IMR-90 (cell line): ENCODE results near the gene TMEM235. TPM values are rescaled to one million over a fixed set of nuclear protein-coding genes. Genes with fewer than 3 reads are reported as not detected.

Experiments used
- ATAC-seq: fragments of 200-7000 bp; cut with Tn5 transposase; 2 replicates; pipeline ENCODE4 v1.9.1; 2020; ENCODE audit warnings: low read depth, mild to moderate bottlenecking, moderate library complexity
- BruUV-seq: library from RNA; stranded (reverse); fragments of 400-500 nt; replicated peaks from 2 replicates; lab custom pipeline; 2021; lab: Mats Ljungman, UMichigan
- CTCF ChIA-PET: fragments of 300-600 bp; formaldehyde crosslinking; extraction: SDS; loops from one replicate; lab custom pipeline; 2021; ENCODE audit warnings: antibody characterized with exemption; lab: Yijun Ruan, JAX
- POLR2A ChIA-PET: fragments of 300-600 bp; sonication (Branson Sonifier 250); formaldehyde crosslinking; loops from one replicate; lab custom pipeline; 2022; ENCODE audit warnings: antibody characterized with exemption; ENCODE audit not compliant: unreplicated experiment; lab: Charles Lee
- DNase-seq: peaks from one replicate; pipeline ENCODE4 v3.0.0; 2013
- H2AFZ ChIP-seq: replicated peaks from 2 replicates; pipeline ENCODE3; 2013; ENCODE audit warnings: low read length, mild to moderate bottlenecking; ENCODE audit not compliant: poor library complexity
- H2AK5ac ChIP-seq: 2 replicates; pipeline ENCODE4 v1.6.1; 2013; ENCODE audit warnings: low read depth, low read length, inconsistent platforms
- H2AK9ac ChIP-seq: replicated peaks from 2 replicates; pipeline ENCODE3; 2013; ENCODE audit warnings: mild to moderate bottlenecking, low read depth, low read length, moderate library complexity; ENCODE audit not compliant: poor library complexity
- H2BK120ac ChIP-seq: 2 replicates; pipeline ENCODE4 v1.6.1; 2013; ENCODE audit warnings: low read depth, low read length, inconsistent platforms
- H2BK15ac ChIP-seq: 3 replicates; pipeline ENCODE4 v1.6.1; 2013; ENCODE audit warnings: low read depth, low read length, inconsistent platforms
- H2BK20ac ChIP-seq: 2 replicates; pipeline ENCODE4 v1.6.1; 2013; ENCODE audit warnings: low read depth, mild to moderate bottlenecking, inconsistent platforms, low read length, moderate library complexity
- H2BK5ac ChIP-seq: 2 replicates; pipeline ENCODE4 v1.6.1; 2013; ENCODE audit warnings: mild to moderate bottlenecking, low read depth, low read length, inconsistent platforms; ENCODE audit not compliant: poor library complexity, severe bottlenecking
- H3K14ac ChIP-seq: replicated peaks from 2 replicates; pipeline ENCODE4 v1.6.1; 2013; ENCODE audit warnings: low read depth, low read length, inconsistent platforms
- H3K18ac ChIP-seq: 2 replicates; pipeline ENCODE4 v1.6.1; 2013; ENCODE audit warnings: low read depth, low read length, control low read depth
- H3K23ac ChIP-seq: 2 replicates; pipeline ENCODE4 v1.6.1; 2013; ENCODE audit warnings: low read depth, low read length, inconsistent platforms
- H3K27ac ChIP-seq: 2 replicates; pipeline ENCODE4 v1.5.1; 2013; ENCODE audit warnings: mild to moderate bottlenecking, control low read depth, low read length; ENCODE audit not compliant: insufficient read depth
- H3K27me3 ChIP-seq: 2 replicates; pipeline ENCODE4 v1.6.1; 2013; ENCODE audit warnings: low read length; ENCODE audit not compliant: control insufficient read depth, insufficient read depth
- H3K36me3 ChIP-seq: 2 replicates; pipeline ENCODE4 v1.6.1; 2013; ENCODE audit warnings: low read length, mixed read lengths; ENCODE audit not compliant: control insufficient read depth, insufficient read depth
- H3K4ac ChIP-seq: 2 replicates; pipeline ENCODE4 v1.6.1; 2013; ENCODE audit warnings: low read depth, low read length, inconsistent platforms
- H3K4me1 ChIP-seq: 2 replicates; pipeline ENCODE4 v1.6.1; 2013; ENCODE audit warnings: low read length, mixed read lengths; ENCODE audit not compliant: control insufficient read depth, insufficient read depth
- H3K4me2 ChIP-seq: 2 replicates; pipeline ENCODE4 v1.6.1; 2013; ENCODE audit warnings: low read depth, mild to moderate bottlenecking, control low read depth, low read length, moderate library complexity
- H3K4me3 ChIP-seq: 2 replicates; pipeline ENCODE4 v1.5.1; 2013; ENCODE audit warnings: low read depth, mild to moderate bottlenecking, control low read depth, low read length, moderate library complexity; ENCODE audit not compliant: insufficient read depth
- H3K56ac ChIP-seq: 2 replicates; pipeline ENCODE4 v1.6.1; 2013; ENCODE audit warnings: low read length, inconsistent platforms; ENCODE audit not compliant: insufficient read depth; ENCODE audit errors: extremely low read depth
- H3K79me1 ChIP-seq, 2 experiments: 2 replicates each; pipeline ENCODE4 v1.6.1; 2013; ENCODE audit warnings: low read length in 2 of 2, inconsistent platforms in 1 of 2, low read depth in 1 of 2
- H3K9ac ChIP-seq: 2 replicates; pipeline ENCODE4 v1.6.1; 2013; ENCODE audit warnings: low read depth, low read length, control low read depth
- H3K9me1 ChIP-seq: 2 replicates; pipeline ENCODE4 v1.6.1; 2013; ENCODE audit warnings: low read length, inconsistent platforms; ENCODE audit not compliant: insufficient read depth
- H3K9me3 ChIP-seq: 2 replicates; pipeline ENCODE4 v1.6.1; 2013; ENCODE audit warnings: low read length; ENCODE audit not compliant: control insufficient read depth, insufficient read depth
- H4K20me1 ChIP-seq: 2 replicates; pipeline ENCODE4 v1.6.1; 2013; ENCODE audit warnings: low read length, inconsistent platforms; ENCODE audit not compliant: insufficient read depth
- H4K5ac ChIP-seq: 2 replicates; pipeline ENCODE4 v1.6.1; 2013; ENCODE audit warnings: mild to moderate bottlenecking, low read depth, low read length, control low read depth
- H4K8ac ChIP-seq, 2 experiments: 2 replicates each; pipeline ENCODE4 v1.6.1; 2013; ENCODE audit warnings: low read depth in 2 of 2, low read length in 2 of 2, control low read depth in 1 of 2, inconsistent platforms in 1 of 2
- H4K91ac ChIP-seq: 2 replicates; pipeline ENCODE4 v1.6.1; 2013; ENCODE audit warnings: low read depth, low read length, inconsistent platforms; ENCODE audit not compliant: insufficient read depth
- BHLHE40 ChIP-seq: fragments of 150-350 bp; IDR thresholded peaks from 2 replicates; pipeline ENCODE4 v1.6.1; 2016; ENCODE audit warnings: mild to moderate bottlenecking, low read depth, low read length
- CEBPB ChIP-seq: IDR thresholded peaks from 2 replicates; pipeline ENCODE4 v1.6.1; 2012; ENCODE audit warnings: low read depth, low read length, improper control_type of control experiment
- CHD1 ChIP-seq: IDR thresholded peaks from 2 replicates; pipeline ENCODE4 v1.6.1; 2012; ENCODE audit warnings: low read depth, low read length, improper control_type of control experiment
- FOS ChIP-seq: fragments of 150-350 bp; IDR thresholded peaks from 2 replicates; pipeline ENCODE4 v1.6.1; 2016; ENCODE audit warnings: low read depth, low read length
- MAFK ChIP-seq: IDR thresholded peaks from 2 replicates; pipeline ENCODE4 v1.6.1; 2012; ENCODE audit warnings: low read depth, low read length, improper control_type of control experiment
- MAZ ChIP-seq: IDR thresholded peaks from 2 replicates; pipeline ENCODE4 v1.6.1; 2012; ENCODE audit warnings: low read depth, mild to moderate bottlenecking, low read length, improper control_type of control experiment, moderate library complexity, borderline replicate concordance
- MXI1 ChIP-seq: IDR thresholded peaks from 2 replicates; pipeline ENCODE4 v1.6.1; 2012; ENCODE audit warnings: low read depth, mild to moderate bottlenecking, low read length, moderate library complexity, borderline replicate concordance
- NFE2L2 ChIP-seq: fragments of 150-350 bp; IDR thresholded peaks from 2 replicates; pipeline ENCODE4 v1.6.1; 2016; ENCODE audit warnings: low read depth, mild to moderate bottlenecking, low read length
- POLR2A ChIP-seq: IDR thresholded peaks from 2 replicates; pipeline ENCODE4 v1.6.1; 2012; ENCODE audit warnings: mild to moderate bottlenecking, low read depth, low read length
- RAD21 ChIP-seq: IDR thresholded peaks from 2 replicates; pipeline ENCODE4 v1.6.1; 2012; ENCODE audit warnings: low read length, improper control_type of control experiment
- RCOR1 ChIP-seq: IDR thresholded peaks from 2 replicates; pipeline ENCODE4 v1.6.1; 2012; ENCODE audit warnings: mild to moderate bottlenecking, low read length, improper control_type of control experiment; ENCODE audit not compliant: insufficient replicate concordance
- RFX5 ChIP-seq: IDR thresholded peaks from 2 replicates; pipeline ENCODE4 v1.8.0; 2012; ENCODE audit warnings: low read depth, mild to moderate bottlenecking, low read length, moderate library complexity
- SMC3 ChIP-seq: fragments of 150-350 bp; IDR thresholded peaks from 2 replicates; pipeline ENCODE4 v1.6.1; 2016; ENCODE audit warnings: low read depth, mild to moderate bottlenecking, antibody characterized with exemption, low read length, moderate library complexity
- WGBS, 2 experiments: methylation state at CpG; one replicate each; pipeline versions ENCODE4 v1.1.5 to v1.1.7; 2013; ENCODE audit warnings: missing lambda C conversion rate in 2 of 2; ENCODE audit not compliant: insufficient read length in 1 of 2; ENCODE audit errors: extremely low coverage in 2 of 2; 5-methylcytosine and 5-hydroxymethylcytosine counted together
- dilution Hi-C: fragments of 300-500 bp; cut with HindIII; formaldehyde crosslinking; loops from one replicate; pipeline ENCODE4 v1.14.3; 2018; ENCODE audit warnings: low sequenced_read_pairs; ENCODE audit not compliant: unreplicated experiment
- in situ Hi-C: fragments of 300-500 bp; cut with MboI; formaldehyde crosslinking; loops from 3 replicates; pipeline ENCODE4 v1.14.3; 2019; ENCODE audit warnings: low sequenced_read_pairs, inconsistent platforms, mixed read lengths
- intact Hi-C: fragments of 100-400 bp; cut with micrococcal nuclease; formaldehyde crosslinking; loops from 2 replicates; pipeline ENCODE4 v1.10.0; 2022
- polyA plus RNA-seq, 3 experiments: library from polyadenylated mRNA; depleted of rRNA; stranded (reverse); fragments of >200 nt; gene quantifications; 2 replicates each; pipeline ENCODE4 v1.2.3, GENCODE V29; 2012; ENCODE audit warnings: low replicate concordance in 1 of 3
- total RNA-seq: library from RNA; depleted of rRNA; stranded (reverse); fragments of >200 nt; gene quantifications from 2 replicates; pipeline ENCODE4 v1.2.3, GENCODE V29; 2012
- TF ChIP-seq, protein P1 (sequence below): fragments of 150-350 bp; IDR thresholded peaks from 2 replicates; pipeline ENCODE4 v1.6.1; 2017; ENCODE audit warnings: mild to moderate bottlenecking, antibody characterized with exemption, low read length, low read depth
- TF ChIP-seq, protein P2 (sequence below): conservative IDR thresholded peaks from 2 replicates; pipeline ENCODE4 v1.5.1; 2012; ENCODE audit warnings: mild to moderate bottlenecking, low read depth, low read length, improper control_type of control experiment
- TF ChIP-seq, protein P3 (sequence below): fragments of 150-350 bp; IDR thresholded peaks from 2 replicates; pipeline ENCODE4 v1.6.1; 2016; ENCODE audit warnings: low read depth, mild to moderate bottlenecking, low read length, moderate library complexity, borderline replicate concordance

TMEM235 gene
- total and polyA plus RNA-seq, 2 of the 4 experiments (the other 2 are of a cell fraction): not detected

DNA sequence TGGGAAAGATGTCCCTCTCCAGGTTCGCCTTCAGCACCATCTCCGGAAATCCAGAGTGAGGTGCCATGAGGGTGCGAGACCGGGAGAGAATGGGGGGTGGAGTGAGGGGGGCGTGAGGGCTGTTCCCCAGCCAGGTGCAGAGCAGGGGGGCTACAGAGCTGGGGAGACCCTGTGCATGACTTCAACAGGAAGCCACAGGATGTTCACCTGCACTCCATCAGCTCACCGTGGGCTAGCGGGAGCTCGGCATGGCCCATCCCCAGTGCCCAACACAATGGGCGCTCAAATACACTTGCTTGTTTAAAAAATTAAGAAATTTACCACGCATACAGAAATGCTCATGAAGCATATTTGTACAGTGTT lies 27.7 kb downstream of the TMEM235 start:
- Histone ChIP-seq H3K18ac (no peak overlapping the region), H2BK15ac (no peak overlapping the region), H3K4me3 (no peak overlapping the region), H3K4me2 (no peak overlapping the region), H3K9ac (no peak overlapping the region), H4K5ac (no peak overlapping the region), H2BK5ac (no peak overlapping the region), H2AFZ (no peak overlapping the region), H3K27ac (no peak overlapping the region), H2AK9ac (no peak overlapping the region), H4K20me1 (no peaks in the 10 kb centered on the region), H3K4ac (no peak overlapping the region), H3K9me1 (0 out of 2 replicates have a peak, but pooled peaks cover 6% of the 10 kb centered on the region), H3K9me3 (no peaks in the 10 kb centered on the region), H3K36me3 (no peaks in the 10 kb centered on the region), H2BK20ac (no peak overlapping the region), H3K14ac (no peak overlapping the region), H2BK120ac (no peak overlapping the region), H3K23ac (no peak overlapping the region), H3K56ac (no peak overlapping the region; the same call in 1 of the 2 replicates), H2AK5ac (no peak overlapping the region), H4K91ac (no peak overlapping the region), H3K4me1 (no peaks in the 10 kb centered on the region), H3K27me3 (peaks cover 7% of the 10 kb centered on the region; the same call in 1 of the 2 replicates), H3K79me1 (no peaks in the 10 kb centered on the region), H4K8ac (no peak overlapping the region)
- no TSS peak for BruUV-seq
- ChIA-PET POLR2A (no interaction called here), CTCF (no interaction called here)
- ATAC-seq (no peak), DNase-seq (no peak)
- dilution Hi-C loops (no loop called here), intact Hi-C loops (loop anchor here (10.0 kb wide), 1 partner anchor 446 kb away; no protein-coding TSS in a partner anchor), in situ Hi-C loops (no loop called here)
- WGBS, 2 experiments: no CpG with 5 or more reads among the region's 10 CpGs
- no peak for TF ChIP-seq RAD21
- TF ChIP-seq MAZ: no peak
- TF ChIP-seq, protein P1, sequence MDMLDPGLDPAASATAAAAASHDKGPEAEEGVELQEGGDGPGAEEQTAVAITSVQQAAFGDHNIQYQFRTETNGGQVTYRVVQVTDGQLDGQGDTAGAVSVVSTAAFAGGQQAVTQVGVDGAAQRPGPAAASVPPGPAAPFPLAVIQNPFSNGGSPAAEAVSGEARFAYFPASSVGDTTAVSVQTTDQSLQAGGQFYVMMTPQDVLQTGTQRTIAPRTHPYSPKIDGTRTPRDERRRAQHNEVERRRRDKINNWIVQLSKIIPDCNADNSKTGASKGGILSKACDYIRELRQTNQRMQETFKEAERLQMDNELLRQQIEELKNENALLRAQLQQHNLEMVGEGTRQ: no peak
- TF ChIP-seq, protein P2, sequence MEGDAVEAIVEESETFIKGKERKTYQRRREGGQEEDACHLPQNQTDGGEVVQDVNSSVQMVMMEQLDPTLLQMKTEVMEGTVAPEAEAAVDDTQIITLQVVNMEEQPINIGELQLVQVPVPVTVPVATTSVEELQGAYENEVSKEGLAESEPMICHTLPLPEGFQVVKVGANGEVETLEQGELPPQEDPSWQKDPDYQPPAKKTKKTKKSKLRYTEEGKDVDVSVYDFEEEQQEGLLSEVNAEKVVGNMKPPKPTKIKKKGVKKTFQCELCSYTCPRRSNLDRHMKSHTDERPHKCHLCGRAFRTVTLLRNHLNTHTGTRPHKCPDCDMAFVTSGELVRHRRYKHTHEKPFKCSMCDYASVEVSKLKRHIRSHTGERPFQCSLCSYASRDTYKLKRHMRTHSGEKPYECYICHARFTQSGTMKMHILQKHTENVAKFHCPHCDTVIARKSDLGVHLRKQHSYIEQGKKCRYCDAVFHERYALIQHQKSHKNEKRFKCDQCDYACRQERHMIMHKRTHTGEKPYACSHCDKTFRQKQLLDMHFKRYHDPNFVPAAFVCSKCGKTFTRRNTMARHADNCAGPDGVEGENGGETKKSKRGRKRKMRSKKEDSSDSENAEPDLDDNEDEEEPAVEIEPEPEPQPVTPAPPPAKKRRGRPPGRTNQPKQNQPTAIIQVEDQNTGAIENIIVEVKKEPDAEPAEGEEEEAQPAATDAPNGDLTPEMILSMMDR: no peak
- no peak for TF ChIP-seq POLR2A
- no peak for TF ChIP-seq BHLHE40
- TF ChIP-seq MXI1: no peak
- TF ChIP-seq FOS: no peak
- TF ChIP-seq MAFK: no peak
- TF ChIP-seq, protein P3, sequence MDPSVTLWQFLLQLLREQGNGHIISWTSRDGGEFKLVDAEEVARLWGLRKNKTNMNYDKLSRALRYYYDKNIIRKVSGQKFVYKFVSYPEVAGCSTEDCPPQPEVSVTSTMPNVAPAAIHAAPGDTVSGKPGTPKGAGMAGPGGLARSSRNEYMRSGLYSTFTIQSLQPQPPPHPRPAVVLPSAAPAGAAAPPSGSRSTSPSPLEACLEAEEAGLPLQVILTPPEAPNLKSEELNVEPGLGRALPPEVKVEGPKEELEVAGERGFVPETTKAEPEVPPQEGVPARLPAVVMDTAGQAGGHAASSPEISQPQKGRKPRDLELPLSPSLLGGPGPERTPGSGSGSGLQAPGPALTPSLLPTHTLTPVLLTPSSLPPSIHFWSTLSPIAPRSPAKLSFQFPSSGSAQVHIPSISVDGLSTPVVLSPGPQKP: no peak
- no peak for TF ChIP-seq CEBPB
- TF ChIP-seq SMC3: no peak
- no peak for TF ChIP-seq NFE2L2
- TF ChIP-seq RCOR1: no peak
- no peak for TF ChIP-seq CHD1
- TF ChIP-seq RFX5: no peak
